ENCODE measurements around the gene APOBEC3C.
"Not testable (repeated sequence)": the region's sequence is repeated elsewhere in the genome, so short reads cannot be mapped to it uniquely, and the experiment has no call there.

APOBEC3C gene

DNA sequence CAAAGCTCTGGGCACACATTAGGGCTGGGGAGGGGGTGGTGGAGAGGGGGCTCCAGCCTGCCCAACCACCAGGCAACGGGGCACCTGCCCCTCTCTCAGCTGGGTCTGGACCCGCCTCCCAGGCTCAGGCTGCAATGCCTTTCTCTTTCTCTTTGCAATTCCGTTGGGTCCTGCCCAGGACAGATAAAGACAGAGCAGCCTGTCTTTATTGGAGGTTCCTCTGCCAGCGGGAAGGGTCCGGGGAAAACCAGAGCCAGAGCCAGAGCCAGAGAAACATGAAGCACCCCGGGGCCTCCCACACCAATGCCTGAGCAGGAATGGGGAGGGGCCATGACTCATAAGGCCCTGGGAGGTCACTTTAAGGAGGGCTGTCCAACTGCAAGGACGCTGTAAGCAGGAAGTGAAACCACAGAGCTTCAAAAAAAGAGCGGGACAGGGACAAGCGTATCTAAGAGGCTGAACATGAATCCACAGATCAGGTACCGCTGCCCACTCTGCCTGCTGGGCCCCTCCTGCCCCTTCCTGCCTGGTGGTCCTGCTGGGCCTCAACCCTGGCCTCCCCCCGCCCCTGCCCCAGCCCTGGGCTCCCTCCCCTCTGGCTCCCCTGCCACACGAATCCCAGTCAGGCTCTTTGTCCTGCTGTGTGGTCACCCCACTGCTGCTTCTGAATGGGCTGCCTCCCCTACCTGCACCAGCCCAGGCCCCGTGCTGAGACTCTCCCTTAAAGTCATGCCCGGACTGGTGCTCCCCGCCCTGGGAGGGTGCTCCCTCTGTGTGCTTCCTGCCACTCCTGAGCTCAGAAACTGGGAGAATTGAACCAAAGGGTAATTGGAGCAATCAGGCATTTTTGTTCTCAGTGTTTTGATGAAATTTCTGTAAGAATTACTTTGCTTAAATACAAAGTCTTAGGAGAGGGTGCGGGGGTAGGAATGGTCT lies 31.8 kb upstream of the APOBEC3C start, which contains the start of gene APOBEC3B:
TSS of gene APOBEC3B (plus strand) at position 356 of the 936 bp plus-strand sequence. CDS start at position 463, 107 bp downstream.
- DNase-seq (ENCODE audit: low read depth, low spot score) = peak; percentile 57

DNA sequence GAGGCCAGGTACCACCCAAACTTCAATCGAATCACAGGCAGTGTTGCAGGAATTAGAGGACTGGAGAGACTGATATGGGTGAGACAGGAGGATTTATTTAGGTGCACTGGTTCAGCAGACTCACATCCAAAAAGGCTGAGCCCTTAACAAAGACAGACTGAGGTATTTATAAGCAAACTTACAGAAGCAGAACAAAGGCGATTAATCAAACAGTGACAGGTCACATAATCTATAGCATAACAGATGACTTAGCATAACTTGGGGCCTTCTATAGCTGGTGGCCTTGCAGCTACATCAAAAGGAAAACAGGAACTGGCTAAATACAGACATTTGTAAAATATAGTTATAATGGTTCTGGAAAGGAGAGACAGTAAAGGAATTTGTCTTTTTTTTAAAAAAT lies 29.8 kb upstream of the APOBEC3C start:
- DNase-seq (ENCODE audit: low read depth, low spot score) = no peak

DNA sequence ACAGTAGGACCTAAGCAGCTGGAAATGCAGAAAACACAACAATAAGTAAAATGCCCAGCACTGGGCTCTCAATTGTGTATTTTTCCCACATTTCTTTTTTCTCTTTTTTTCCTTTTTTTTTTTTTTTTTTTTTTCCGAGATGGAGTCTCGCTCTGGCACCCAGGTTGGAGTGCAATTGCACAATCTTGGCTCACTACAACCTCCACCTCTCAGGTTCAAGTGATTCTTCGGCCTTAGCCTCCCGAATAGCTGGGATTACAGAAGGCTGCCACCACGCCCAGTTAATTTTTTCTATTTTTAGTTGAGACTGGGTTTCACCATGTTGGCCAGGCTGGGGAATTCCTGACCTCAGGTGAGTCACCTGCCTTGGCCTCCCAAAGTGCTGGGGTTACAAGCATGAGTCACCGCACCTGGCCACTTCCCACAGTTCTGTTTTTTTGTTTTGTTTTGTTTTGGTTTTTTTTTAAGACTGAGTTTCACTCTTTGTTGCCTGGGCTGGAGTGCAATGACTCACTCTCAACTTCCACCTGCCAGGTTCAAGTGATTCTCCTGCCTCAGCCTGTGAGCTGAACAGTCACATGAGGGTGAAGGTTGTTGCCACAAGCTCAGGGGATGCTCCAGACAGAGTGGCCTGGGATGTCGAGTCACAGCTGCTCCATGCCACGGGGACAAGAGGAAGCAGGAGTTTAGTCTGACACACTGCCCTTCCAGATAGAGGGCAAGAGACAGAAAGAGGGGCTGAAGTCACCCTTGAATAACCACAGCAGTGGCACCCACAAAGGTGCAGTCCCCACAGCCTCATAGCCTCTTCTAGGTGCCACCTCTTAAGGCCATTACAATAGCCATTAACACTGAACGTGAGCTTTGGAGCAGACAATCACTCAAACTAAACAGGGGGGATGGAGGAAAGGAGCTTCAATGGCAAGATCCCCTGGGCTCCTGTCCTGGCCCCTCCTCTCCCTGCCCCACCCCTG lies 29.0 kb upstream of the APOBEC3C start:
- DNase-seq (ENCODE audit: low read depth, low spot score) = not testable (repeated sequence)

DNA sequence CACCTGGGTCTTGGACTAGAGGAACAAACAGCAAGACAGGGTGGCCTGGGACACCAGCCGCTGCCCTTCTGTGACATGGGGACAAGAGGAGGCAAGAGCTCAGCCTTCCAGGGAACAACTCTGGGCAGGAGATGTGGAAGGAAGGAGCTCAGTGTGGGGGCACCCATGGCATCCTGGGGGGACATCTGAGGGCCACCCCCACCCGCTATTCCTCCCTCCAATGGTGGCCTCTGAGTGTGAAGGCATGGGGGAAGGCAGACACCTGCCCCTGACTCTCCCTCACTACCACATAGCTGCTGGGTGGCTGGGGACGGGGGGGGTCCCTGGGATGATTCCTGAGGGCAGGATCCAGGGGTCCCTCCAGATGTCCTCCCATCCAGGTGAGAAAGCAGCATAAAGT lies 27.4 kb upstream of the APOBEC3C start:
- DNase-seq (ENCODE audit: low read depth, low spot score) = no peak

DNA sequence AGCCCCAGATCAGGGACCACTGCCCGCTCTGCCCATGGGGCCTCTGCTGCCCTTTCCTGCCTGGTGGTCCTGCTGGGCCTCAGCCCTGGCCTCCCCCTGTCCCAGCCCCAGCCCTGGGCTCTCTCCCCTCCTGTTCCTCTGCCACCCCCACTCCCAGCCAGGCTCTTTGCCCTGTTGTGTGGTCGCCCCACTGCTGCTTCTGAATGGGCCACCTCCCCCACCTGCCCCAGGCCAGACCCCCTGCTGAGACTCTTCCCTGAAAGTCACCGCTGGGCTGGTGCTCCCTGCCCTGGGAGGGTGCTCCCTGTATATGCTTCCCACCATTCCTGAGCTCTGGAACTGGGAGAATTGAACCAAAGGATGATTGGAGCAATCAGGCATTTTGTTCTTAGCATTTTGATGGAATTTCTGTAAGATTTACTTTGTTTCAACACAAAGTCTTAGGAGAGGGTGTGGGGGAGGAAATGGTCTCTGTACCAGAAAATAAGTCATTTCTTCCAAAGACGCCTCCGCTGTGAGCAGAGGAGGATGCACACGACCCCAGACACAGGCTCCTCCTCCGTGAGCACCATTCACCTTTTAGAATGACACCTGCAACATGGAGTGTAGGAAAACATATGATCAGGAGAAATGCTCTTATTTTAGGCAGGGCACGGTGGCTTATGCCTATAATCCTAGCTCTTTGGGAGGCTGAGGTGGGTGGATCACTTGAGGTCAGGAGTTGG lies 26.7 kb upstream of the APOBEC3C start:
- DNase-seq (ENCODE audit: low read depth, low spot score) = no peak

DNA sequence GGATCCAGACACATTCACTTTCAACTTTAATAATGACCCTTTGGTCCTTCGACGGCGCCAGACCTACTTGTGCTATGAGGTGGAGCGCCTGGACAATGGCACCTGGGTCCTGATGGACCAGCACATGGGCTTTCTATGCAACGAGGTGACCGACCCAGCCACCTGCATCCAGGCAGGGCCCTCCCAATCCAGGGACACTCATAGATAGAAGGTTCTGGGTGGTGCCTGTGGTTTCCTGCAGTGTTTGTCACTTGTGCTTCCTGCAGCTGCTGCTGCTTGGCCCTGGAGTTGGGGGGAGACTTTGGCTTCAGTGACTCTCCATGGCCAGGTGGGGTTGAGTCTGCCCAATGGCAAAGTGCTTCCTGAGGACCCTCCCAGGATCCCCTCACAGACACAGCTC lies 24.6 kb upstream of the APOBEC3C start:
- no peak for DNase-seq (ENCODE audit: low read depth, low spot score)

- not testable (repeated sequence) for DNase-seq (ENCODE audit: low read depth, low spot score)
These were observed 21.1 kb upstream of the APOBEC3C start for GRCh38 chr22:38992871-38993371.

DNA sequence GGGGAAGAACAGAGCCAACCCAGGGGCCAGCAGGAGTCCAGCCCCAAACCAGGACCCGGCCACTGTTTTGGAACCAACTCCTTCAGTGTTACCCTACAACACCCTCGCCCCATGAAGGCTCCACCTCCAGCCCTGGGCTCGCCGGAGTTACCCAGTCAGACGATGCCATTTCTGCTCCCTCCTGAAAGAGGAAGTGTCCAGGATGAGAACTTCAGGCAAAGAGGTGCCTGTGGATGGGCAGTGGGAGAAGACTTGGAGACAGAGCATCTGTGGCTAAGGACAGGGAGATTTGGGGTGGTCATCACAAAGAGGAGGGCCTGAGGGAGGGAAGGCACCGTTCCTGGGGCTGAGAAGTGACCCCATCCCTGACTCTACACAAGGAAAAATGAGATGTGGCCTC lies 18.0 kb upstream of the APOBEC3C start:
- DNase-seq (ENCODE audit: low read depth, low spot score) = no peak

DNA sequence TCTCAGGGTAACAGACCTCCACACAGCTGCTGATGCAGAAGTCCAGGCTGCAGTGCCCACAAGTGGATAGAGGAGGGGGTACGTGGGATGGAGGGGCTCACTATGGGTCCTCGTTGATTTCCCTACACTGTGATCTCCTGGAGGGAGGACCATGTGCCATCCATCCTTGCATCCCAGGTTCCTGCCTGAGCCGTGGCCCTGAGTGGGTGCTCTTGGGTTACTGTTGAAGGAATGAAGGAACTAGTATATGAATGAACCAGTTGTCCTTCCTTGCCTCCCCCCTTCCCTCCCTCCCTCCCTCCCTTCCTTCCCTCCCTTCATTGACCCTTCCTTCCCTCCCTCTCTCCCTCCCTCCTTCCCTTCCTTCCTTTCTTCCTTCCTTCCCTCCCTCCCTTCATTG lies 16.5 kb upstream of the APOBEC3C start:
- DNase-seq (ENCODE audit: low read depth, low spot score) = no peak

DNA sequence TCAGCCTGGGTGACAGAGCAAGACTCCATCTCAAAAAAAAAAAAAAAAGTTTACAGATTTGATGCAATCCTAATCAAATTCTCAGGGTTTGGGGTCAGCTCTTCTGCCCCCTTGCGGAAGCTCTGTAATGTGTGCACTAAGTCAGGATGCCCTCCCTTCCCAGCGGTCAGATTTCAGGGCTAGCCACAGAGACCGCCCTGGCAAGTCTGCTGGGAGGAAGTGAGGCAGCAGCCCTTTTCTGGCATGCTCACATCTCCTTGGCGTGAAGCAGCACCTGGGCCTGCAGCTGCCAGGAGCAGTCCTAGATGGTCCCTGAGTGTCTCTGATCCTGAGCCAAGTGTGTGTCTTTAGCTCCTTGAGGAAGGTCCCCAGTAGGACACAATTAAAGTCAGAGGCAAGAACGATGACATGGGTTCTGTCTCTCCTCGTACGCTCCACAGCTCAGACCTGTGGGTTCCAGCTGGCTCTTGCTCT lies 10.9 kb upstream of the APOBEC3C start:
- DNase-seq (ENCODE audit: low read depth, low spot score) = peak; percentile 69

GRCh38 chr22:39007177-39007576 lies 6.9 kb upstream of the APOBEC3C start:
- no peak for DNase-seq (ENCODE audit: low read depth, low spot score)

DNA sequence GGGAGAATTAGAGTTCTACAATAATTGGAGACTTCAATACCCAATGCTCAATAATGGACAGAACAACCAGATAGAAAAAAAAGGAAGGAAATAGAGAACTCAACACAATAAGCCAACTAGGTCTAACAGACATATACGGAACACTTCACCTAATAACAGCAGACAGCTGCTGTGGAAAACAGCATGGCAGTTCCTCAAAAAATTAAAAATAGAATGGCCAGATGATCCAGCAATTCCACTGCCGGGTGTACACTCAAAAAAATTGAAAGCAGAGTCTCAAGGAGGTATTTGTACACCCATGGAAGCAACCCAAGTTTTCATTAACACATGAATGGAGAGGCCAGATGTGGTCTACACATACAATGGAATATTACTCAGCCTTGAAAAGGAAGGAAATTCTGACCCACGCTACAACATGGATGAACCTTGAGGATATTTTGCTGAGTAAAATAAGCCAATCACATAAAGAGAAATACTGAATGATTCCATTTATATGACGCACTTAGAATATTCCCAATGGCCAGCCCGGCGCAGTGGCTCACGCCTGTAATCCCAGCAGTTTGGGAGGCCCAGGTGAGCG lies 5.7 kb upstream of the APOBEC3C start:
- not testable (repeated sequence) for DNase-seq (ENCODE audit: low read depth, low spot score)

DNA sequence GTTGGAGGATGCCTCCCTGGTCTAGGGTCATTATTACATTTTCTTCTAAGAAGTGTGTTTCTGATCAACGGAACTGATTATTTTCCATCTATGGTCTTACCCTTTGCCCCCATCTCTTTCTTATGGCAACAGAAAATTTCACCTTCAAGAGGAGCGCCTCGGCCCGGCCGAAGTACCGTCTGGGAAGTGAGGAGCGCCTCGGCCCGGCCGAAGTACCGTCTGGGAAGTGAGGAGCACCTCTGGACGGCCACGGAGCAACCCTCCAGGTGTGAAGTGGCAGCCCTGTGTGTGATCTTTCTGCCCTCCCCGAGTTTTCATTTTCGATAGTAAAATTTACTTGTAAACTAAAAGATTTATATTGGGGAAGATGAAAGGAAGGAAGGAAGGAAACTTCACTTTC lies 3.1 kb upstream of the APOBEC3C start:
- no peak for DNase-seq (ENCODE audit: low read depth, low spot score)

DNA sequence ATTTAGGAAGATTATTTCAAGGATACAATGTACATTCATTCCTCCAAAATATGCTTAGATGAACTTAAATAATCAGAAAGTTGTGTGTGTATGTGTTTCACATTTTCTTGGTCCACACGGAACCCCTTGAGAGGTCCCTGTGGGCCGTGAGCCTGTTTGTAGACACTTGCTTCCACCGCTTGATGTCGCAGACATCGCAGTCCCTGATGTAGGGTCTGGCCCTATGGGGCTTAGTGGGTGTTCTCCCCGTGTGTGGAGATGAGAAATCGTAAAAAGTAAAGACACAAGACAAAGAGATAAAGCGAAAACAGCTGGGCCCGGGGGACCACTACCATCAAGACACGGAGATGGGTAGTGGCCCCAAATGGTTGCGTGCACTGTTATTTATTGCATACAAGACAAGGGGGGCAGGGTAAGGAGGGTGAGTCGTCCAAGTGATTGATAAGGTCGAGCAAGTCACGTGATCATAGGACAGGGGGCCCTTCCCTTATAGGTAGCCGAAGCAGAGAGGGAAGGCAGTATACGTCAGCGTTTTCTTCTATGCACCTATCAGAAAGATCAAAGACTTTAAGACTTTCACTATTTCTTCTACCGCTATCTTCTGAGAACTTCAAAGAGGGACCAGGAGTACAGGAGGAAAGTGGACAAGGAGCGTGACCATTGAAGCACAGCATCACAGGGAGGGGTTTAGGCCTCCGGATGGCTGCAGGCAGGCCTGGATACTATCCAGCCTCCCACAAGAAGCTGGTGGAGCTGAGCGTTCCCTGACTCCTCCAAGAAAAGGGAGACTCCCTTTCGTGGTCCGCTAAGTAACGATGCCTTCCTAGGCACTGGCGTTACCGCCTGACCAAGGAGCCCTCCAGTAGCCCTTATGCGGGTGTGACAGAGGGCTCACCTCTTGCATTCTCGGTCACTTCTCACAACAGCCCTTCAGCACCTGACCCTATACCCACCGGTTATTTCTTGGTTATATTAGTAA lies 1.2 kb upstream of the APOBEC3C start:
- no peak for DNase-seq (ENCODE audit: low read depth, low spot score)

DNA sequence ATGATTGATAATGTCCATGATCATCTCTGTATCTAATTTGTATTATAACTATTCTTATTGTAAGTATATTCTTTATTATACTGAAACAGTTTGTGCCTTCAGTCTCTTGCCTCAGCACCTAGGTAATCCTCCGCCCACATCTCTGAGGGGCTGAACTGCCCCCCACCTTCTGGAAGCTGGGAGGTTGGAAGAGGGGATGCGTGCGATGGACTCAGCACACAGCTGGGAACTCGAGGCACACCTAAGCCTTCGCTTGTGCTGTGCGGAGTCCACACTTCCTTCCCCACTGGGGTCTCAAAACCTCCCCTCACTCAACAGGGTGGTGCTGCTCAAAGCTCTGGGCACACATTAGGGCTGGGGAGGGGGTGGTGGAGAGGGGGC lies 506 bp upstream of the APOBEC3C start:
- not testable (repeated sequence) for DNase-seq (ENCODE audit: low read depth, low spot score)

DNA sequence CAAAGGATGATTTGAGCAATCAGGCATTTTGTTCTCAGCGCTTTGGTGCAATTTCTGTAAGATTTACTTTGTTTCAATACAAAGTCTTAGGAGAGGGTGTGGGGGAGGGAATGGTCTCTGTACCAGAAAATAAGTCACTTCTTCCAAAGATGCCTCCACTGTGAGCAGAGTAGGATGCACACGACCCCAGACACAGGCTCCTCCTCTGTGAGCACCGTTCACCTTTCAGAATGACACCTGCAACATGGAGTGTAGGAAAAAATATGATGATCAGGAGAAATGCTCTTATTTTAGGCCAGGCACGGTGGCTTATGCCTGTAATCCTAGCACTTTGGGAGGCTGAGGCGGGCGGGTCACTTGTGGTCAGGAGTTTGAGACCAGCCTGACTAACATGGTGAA lies 665 bp downstream of the APOBEC3C start:
- not testable (repeated sequence) for DNase-seq (ENCODE audit: low read depth, low spot score)

- DNase-seq (ENCODE audit: low read depth, low spot score) = no peak
These were observed 2.5 kb downstream of the APOBEC3C start for GRCh38 chr22:39016592-39016991.

GRCh38 chr22:39017596-39018365 lies 3.7 kb downstream of the APOBEC3C start:
- DNase-seq (ENCODE audit: low read depth, low spot score) = no peak
